Stimulated activated naive CD8-positive, alpha-beta T cell treated with anti-CD3 and anti-CD28 coated beads, Interleukin-15, Interleukin-2, amounts not matched to agents 100 U/mL and 50 U/mL, for 24 hours (primary cell): ENCODE data around the gene TTL.
"Not testable (repeated sequence)": the region's sequence is repeated elsewhere in the genome, so short reads cannot be mapped to it uniquely, and the experiment has no call there.

Experiments
- ATAC-seq: fragments of 150-1000 bp; cut with Tn5 transposase; one replicate; pipeline ENCODE4 v1.10.0; 2021
- DNase-seq: peaks from one replicate; pipeline ENCODE4 v3.0.0; 2021

TTL gene

DNA sequence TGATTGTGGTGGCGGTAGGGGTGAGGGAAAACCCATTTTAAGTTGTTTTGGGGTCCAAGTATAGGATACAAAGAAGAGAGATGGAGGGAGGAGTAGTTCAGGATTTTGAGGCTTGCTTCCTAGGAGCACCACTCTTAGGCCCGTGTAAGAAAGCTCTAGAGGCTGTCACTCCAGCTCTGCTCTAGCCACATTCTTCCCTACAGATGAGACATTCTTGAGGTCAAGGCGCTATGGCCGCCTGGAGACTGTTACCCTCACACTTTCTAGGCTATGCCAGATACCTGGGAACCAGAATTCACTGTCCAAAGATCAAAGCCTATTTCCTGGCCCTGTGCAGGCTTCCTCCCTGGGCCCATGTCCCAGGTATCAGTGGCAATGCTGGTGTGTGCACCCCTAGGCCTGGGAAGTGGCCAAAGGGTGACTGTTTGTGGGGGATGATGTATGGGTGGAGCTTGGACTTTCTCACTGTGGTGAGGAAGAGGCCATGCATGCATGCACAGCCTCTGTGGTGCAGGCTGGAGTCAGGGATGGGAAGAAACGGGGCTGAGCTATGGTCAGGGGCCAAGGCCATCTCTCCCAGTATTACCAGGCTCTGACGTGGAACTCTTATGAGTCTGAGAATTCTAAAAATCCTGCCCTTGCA is 7.0 kb upstream of the TTL start:
- no peak for DNase-seq
- ATAC-seq: peak; percentile 32

DNA sequence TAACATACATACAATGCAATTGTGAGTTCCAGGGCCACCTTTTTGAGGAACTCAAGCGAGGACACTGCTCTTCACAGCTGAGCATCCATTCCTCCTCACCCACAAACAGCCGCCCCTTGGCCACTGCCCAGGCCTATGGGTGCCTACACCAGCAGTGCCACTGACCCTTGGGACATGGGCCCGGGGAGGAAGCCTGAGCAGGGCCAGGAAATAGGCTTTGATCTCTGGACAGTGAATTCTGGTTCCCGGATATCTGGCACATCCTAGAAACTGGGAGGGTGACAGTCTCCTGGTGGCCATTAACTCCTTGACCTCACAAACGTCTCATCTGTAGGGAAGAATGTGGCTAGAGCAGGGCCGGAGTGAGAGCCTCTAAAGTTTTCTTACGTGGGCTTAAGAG is 5.5 kb upstream of the TTL start:
- ATAC-seq (no peak), DNase-seq (no peak)

DNA sequence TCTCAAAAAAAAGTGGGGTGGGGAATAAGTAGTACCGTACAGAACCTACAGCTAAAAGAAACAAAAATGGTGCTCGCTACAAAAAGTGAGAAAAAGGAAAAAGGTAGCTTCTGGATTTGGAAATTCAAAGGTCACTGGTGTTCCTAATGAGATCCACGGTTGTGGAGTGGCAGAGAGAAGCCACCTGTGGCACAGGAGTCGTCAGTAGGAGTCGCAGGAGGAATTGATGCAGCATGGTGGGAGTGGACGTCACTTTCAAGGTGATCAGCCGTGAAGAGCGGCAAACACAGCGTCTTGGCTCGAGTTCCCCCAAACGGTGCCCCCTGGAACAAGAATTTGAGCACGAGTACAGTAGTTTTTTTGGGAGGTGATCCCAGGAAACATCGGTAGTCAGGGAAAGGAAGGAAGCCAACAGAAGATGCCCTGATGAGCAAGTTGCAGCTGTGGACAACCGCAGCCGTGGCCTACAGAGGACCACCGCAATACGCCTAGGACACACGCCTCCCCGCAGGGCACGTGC is 1.4 kb upstream of the TTL start:
- peak; percentile 32 for DNase-seq
- no peak for ATAC-seq

DNA sequence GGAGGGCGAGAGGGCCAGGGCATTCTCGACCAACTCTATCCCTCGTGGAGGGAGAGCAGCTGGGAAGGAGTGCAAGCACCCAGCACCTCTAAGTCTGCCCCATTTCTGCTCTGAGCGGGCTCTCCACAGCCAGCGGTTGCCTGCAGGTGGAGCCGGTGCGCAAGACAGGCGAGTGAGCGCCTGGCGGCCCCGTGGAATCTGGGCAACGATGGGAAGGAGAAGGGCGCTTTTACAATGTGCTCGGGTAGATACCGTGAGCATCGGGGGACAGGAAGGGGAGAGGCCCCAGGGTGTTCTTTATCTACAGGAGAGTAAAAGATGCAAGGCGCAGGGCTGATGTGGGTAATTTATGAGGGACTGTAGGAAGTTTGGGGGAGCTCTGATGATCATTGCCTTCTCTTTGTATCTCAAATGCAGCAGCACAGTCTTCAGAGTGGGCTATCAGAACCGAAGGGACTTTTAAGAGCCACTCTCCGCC is 867 bp upstream of the TTL start:
- ATAC-seq (peak; percentile 89), DNase-seq (peak; percentile 87)

DNA sequence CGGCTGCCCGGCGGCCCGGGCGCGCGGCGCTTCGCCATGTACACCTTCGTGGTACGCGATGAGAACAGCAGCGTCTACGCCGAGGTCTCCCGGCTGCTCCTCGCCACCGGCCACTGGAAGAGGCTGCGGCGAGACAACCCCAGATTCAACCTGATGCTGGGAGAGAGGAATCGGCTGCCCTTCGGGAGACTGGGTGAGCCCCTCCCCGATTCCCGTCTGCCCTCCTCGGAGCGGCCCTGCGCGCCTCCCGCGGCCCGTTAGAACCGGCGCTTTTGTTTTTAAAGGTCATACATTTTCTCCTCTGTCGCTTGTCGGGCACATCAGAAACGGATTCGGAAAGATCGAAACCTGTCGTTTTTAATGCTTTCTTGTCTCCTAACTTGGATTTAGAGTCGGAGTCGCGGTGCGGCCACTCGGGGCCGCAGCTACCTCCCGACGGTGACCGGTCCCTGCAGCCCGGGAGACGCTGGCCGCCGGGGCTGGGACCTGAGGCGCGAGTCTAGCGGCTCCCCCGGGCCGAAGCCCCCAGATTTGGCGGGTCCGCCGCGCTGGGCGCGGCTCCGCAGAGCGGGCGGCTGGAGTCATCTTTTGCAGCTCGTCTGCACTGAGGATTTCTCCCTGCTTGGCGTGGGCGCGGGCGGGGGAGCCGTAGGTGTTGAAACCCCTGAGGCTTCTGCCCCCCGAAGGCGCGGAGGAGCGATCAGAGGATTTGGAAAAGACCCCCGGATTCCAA is 519 bp downstream of the TTL start:
- DNase-seq: peak; percentile 52

DNA sequence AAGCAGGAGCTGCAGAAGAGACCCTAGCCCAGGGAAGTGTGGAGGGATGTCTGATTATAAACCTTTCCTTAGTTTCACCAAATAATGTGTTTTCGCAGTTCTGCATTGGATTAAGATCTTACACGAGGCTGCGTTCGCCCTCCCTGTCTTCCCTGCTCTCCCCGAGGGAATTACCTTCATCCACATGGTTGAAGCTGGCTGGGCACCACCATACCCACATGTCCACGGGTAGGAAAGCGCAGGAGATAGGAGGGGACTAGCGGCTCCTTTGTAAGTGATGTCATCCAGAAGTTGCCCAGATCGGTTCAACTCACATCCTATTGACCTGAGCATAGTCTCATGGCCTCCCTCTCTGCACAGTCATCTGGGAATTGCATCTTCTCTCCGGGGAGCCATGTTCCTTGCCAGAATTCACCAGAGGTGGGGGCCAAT is 1.1 kb downstream of the TTL start:
- DNase-seq (peak; percentile 16), ATAC-seq (no peak)

More for the DNA sequence above, 519 bp downstream of the TTL start:
- peak; percentile 3 for ATAC-seq

DNA sequence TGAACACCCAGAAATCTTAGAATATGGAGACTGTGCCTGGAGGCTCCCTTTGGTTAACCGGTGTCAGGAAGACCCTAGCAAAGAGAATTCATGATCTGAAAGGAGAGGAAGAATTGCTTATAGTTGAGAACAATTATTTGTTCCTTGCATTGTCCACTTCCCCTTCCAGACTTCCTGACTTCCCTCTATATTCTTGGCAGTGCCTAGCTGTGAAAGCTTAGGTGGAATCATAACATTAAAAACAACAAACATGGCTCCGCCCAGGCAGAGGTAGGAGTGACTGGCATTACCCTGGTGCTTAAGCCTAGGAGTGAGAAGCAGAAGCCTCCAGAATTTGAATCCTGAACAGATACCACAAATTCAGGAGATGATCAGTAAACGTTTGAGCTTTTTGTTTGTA is 1.9 kb downstream of the TTL start:
- no peak for ATAC-seq
- DNase-seq: no peak

DNA sequence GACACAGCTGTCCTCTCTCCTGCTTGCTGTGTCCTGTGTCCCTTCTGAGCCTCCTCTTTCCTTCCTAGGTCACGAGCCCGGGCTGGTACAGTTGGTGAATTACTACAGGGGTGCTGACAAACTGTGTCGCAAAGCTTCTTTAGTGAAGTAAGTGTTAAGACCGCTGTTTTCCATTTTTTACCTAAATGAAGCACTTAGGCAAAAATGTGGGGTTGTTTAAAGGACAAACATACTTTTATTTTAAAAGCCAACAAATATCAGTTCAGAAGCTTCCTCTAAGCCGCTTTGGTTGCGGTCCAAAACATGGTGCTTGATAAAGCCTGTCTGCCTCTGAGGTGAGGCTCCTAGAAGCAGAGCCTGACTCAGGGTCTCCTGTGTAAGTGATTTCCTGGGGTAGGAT is 3.9 kb downstream of the TTL start:
- no peak for DNase-seq
- ATAC-seq: no peak

DNA sequence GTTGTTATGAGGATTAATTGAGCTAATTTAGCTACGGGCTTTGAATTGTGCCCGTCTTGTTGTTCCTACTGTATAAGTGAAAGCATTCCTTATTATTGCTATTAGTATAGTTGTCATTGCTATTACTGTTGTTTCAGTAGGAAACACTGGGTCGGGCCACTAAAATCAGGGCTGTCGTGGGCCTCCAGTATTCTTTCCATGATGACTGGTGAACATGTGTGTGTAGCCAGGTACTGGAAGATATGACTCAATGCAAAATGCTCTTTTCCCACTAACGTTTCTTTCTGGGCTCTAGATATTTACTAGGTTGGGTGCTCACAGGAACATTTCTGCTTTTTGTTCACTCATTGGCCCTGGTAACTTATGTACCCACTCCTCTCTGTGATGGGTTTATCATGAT is 4.9 kb downstream of the TTL start:
- ATAC-seq (peak; percentile 58), DNase-seq (no peak)

DNA sequence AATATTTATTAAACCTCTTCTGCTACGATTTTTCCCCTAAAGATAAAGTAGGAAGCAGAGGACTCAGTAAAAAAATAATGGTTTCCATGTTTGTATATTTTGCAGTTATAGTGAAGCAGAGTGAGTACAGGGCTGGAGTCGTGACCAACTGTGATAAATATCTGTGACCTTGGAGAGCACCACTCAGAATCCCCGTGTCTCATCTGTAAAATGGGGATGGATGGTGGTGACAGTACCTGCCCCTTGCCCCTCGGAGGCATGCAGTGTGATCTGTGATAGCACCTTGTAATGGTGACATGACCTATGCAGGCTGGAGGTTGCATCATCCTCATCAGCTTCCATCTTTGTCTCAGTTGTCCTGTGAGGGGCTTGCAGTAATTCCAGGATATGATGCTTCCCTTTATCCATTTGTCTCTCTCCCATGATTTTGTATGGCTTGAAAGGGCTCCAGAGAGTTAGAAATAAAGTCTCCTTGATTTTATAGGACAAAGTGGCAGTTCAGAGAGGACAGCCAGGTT is 5.5 kb downstream of the TTL start:
- peak; percentile 24 for ATAC-seq

DNA sequence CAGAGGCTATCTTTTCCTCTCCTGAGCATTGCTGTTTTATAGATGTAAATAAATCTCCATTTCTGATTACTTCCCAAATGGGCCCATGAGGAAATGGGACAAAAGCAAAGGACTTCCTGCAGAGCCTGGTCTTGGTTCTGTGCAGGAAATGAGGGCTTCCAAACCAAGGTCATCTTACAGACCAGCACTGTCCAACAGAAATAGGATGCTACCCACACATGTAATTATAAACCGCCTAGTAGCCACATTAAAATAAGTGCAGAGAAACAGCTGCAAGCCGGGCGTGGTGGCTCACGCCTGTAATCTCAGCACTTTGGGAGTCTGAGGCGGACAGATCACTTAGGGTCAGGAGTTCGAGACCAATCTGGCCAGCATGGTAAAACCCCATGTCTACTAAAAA is 6.2 kb downstream of the TTL start:
- ATAC-seq (no peak), DNase-seq (no peak)

More for the DNA sequence above, 5.5 kb downstream of the TTL start:
- no peak for DNase-seq

DNA sequence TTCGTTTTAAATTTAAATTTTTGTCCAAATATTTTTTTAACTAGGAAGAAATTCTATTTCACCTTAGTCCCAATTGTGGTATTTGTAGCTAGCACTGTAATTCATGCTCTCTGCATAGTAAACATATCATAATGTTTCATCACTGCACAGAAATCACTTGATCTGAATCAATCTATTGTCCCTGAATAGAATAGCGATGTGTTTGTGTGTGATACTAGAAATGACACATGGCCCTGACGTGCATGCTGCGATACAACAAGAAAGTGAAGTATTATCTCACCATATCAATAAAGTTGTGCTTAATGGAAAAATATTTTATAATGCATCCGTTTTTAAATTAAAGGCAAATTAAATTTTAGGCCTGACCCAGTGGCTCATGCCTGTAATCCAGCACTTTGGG is 10.0 kb downstream of the TTL start:
- DNase-seq: no peak
- ATAC-seq: no peak

DNA sequence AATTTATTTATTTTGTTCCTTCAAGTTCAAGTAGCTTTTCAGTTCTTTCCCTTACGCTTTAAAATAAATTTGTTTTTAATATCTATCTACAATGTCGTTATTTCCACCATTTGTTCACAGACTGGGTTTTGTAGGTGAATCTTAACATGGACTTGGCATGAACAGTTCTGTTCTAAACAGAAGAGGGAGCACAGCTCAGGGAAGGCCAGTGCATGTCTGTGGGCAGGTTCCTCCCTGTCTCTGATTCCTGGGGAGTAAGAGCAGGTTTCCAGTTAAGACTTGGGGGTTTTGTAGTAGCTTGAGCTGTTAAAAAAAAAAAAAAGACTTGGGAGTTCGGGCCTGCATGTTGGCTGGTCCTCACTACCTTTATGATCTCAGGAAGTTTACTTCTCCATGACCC is 11.1 kb downstream of the TTL start:
- DNase-seq: no peak
- no peak for ATAC-seq

DNA sequence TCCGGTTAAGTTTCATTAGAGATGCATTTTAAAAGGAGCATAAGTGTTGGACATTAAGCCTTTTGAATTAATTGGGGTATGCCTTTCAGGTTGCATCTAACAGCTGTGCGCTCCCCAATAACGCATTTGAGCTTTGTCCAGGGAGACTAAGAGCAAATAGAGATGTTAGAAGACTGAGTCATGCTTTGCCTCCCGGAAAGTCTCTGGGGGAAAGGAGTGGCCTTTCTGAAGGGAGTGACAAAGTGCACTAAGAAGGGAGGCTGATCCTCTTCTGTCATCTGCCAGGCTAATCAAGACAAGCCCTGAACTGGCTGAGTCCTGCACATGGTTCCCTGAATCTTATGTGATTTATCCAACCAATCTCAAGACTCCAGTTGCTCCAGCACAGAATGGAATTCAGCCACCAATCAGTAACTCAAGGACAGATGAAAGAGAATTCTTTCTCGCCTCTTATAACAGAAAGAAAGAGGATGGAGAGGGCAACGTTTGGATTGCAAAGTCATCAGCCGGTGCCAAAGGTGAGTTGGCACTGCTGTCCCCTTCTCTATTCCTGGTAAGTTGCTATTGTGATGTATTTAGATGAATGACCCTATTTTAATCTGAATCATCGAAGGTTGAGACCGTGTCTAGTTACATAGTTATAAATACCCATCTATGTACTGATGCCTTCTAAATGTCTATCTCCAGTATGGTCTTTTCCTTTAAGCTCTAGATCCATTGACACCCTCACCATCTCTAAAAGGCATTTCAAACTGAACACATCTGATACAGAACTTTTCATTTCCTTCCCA is 12.1 kb downstream of the TTL start:
- ATAC-seq: no peak
- DNase-seq: no peak

DNA sequence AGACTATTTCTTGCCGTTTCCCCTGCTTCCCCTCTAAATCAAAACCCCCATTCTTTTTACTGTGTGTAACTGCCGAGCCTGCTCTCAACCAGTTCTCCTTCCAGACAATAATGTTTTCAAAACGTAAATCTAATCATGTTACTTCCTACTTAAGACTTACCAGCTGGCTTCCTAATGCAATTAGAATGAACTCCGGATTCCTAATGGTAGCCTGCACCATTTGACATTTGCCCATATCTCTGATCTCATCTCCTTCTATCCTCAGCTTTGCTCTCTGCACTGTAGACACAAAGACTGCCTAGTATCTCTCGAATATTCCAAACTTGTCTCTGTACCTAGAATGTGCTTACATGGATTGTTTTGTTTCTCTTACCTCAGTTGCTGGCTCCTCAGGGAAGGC is 12.9 kb downstream of the TTL start:
- ATAC-seq: no peak
- DNase-seq: no peak

DNA sequence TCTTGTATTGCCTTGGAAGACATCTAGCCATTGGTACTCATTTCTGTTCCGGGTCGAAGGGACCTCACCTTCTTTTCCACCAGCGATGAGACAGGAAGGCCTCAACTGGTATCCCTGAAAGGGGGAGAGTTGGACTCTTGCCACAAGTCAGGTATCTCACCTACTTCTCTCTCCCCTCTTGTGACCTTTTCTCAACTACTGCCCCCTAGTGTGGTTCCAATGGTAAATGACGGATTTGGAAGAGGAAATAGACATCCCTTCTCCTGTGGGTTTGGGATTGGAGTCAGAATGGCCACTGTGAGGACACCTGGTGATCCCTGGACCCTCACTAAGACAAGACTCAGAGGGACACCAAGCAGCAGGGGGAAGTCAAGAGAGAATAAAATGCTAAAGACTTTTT is 13.9 kb downstream of the TTL start:
- ATAC-seq, DNase-seq: not testable (repeated sequence)

DNA sequence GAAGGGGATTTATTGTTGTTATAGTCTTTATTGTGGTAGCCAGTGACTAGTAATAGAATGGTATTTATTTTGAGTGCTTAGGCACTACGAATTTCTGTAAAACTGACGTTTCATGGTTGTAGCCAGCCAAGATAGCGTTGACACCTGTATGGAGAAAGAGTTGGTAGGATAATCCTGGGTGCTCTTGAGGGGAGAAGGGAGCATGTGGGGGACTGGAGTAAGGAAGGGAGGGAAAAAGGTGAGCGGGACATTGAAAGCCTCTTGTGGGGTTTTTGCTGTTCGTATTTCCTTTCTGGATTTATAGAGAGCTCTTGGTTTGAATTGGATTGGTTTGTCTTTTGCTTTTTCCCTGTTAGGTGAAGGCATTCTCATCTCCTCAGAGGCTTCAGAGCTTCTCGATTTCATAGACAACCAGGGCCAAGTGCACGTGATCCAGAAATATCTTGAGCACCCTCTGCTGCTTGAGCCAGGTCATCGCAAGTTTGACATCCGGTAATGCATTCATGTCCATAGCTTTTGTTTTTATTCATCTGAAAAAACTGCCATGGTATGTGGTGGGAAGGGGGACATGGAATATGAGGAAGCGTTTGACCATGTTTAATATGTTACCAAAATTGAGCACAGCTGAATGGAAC is 19.0 kb downstream of the TTL start:
- peak; percentile 14 for DNase-seq
- ATAC-seq: not testable (repeated sequence)

DNA sequence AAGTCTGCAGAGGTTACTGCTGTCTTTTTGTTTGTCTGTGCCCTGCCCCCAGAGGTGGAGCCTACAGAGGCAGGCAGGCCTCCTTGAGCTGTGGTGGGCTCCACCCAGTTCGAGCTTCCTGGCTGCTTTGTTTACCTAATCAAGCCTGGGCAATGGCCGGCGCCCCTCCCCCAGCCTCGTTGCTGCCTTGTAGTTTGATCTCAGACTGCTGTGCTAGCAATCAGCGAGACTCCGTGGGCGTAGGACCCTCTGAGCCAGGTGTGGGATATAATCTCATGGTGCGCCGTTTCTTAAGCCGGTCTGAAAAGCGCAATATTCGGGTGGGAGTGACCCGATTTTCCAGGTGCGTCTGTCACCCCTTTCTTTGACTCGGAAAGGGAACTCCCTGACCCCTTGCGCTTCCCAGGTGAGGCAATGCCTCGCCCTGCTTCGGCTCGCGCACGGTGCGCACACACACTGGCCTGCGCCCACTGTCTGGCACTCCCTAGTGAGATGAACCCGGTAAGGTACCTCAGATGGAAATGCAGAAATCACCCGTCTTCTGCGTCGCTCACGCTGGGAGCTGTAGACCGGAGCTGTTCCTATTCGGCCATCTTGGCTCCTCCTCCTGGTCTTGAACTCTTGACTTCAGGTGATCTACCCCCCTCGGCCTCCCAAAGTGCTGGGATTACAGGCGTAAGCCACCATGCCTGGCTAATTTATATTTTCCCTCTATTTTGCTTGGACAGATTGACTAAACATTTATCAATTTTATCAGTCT is 27.5 kb downstream of the TTL start:
- DNase-seq, ATAC-seq: not testable (repeated sequence)

DNA sequence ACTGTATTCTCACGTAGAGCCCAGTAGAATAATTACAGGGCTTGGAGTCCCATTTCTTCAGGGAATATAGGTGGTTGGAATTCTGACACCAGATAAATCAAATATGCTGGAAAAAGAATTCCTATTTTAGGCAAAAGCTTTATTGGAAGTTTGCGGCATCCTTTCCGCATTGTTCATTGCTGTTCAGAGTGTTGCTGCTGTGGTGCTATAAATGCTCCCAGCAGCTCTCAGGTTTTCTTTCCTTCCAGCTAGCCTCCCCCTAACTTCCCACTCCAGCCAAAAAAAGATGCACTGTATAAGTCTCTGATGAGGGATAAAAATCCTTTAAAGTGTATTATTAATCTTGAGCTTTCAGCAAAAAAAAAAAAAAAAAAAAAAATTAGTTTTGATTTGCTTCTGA is 34.8 kb downstream of the TTL start:
- no peak for DNase-seq

DNA sequence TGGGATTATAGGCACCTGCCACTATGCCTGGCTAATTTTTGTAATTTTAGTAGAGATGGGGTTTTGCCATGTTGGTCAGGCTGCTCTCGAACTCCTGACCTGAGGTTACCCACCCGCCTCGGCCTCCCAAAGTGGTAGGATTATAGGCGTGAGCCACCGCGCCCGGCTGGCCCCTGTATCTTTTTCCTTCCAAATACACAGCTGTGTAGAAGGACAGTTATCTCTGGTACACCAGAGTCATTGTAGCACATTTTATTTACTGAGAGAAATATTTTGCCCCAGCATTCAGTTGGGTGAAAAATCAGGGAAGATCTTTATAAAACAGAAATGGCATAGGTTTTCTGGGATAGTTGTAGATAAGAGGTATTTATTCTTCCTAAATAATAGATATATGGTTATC is 36.9 kb downstream of the TTL start:
- DNase-seq (no peak), ATAC-seq (no peak)

More for the DNA sequence above, 34.8 kb downstream of the TTL start:
- no peak for ATAC-seq

DNA sequence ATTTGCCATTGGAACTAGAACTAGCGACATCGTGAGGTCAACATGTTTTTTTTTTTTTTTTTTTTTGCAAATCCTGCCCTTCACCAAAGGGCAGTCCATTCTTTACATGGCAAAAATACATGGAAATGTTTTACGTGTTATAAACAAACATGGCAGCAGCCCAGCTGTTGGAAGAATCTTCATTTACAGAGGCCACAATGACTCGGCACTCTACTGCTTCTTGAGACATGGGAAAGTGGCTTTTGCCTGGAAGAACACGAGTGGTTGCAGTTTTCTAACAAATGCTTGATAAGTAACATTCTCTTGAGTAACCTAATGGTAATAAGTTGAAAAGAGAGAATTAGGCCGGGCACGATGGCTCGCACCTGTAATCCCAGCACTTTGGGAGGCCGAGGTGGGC is 37.5 kb downstream of the TTL start:
- ATAC-seq (no peak), DNase-seq (no peak)
